GM21515 (cell line): ENCODE data around the gene HDGF.

Source experiments
- ATAC-seq: cut with Tn5 transposase; IDR thresholded peaks from one replicate; pipeline ENCODE4 v1.9.1; 2021; ENCODE audit not compliant: unreplicated experiment

Gene HDGF

GRCh38 chr1:156746728-156747631, 4.5 kb downstream of the HDGF start:
- no peak for ATAC-seq

GRCh38 chr1:156746406-156746727, 5.1 kb downstream of the HDGF start:
- no peak for ATAC-seq

GRCh38 chr1:156745881-156746280, 5.6 kb downstream of the HDGF start:
- no peak for ATAC-seq

- ATAC-seq: no peak
These were observed 6.6 kb downstream of the HDGF start for GRCh38 chr1:156744786-156745419.

- ATAC-seq: no peak
These were observed 7.1 kb downstream of the HDGF start for GRCh38 chr1:156744344-156744743.

DNA sequence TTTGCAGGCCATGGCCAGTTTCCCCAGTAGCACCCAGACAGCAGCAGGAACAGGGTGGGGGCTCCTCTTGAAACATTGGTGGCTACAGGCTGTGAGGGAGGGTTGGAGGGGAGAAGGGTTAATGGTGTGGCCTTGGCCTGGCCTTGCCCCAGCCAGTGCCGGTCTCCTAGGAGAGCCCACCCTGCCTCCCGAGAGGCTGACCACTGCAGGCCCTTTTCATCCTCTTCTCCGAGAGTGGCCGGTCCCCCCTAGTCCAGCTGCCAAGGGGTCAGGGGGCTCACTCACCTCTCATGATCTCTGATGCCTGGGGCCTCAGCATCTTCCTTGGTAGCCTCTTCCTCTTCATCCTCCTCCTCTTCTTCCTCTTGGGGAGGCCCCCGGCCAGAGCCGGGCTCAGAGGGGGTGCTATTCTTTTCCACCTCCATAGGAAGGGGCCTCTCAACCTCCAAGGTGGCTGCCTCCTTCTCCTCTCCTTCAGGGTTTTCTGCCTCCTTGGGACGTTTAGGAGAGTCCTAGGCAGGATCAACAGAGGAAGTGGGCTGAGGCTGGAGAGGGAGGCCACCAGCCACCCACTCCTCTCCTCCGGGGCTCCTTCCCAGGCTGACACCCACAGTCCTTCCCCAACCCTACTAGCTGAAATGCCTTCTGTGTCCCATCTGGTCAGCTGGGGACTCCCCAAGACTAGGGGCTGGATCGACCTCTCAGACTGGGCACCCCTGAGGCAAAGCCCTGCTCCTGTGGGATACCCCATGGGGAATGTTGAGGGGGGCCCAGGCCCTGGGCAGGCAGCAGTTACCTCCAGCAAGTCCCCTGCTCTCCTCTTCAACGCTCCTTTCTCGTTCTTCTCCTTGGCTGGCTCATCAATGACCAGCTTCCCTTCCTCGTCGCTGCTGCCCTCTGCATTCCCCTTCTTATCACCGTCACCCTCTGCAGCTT, 7.8 kb downstream of the HDGF start:
- no peak for ATAC-seq

DNA sequence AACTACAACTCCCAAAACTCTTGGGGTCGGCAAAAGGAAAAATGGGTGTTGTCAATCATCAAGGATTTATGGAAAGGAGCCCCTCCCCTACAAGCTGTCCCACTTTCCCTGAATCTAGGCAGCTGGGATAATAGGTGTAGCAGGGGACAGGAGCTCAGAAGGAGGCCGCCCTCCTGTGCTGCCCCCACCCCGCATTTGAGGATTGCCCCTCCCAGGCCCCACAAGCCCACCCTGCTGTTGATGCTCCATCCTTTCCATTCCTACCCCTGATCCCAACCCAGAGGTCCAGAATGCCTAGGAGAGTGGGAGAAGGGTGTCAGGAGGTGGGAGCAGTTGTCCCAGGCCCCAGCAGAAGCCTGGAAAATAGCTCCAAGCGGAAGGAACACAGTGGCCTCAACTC, 8.7 kb downstream of the HDGF start:
- no peak for ATAC-seq

GRCh38 chr1:156742017-156742416, 9.5 kb downstream of the HDGF start:
- ATAC-seq: no peak

- peak; percentile 1 for ATAC-seq
These were observed 9.9 kb downstream of the HDGF start for GRCh38 chr1:156741481-156741983.

GRCh38 chr1:156740741-156741480, 10.6 kb downstream of the HDGF start, which contains the start of gene MRPL24:
MRPL24 (minus strand) TSS chr1:156741088; CDS start chr1:156738704, 2,384 bp downstream.
- peak; percentile 68 for ATAC-seq

GRCh38 chr1:156740237-156740740, 11.2 kb downstream of the HDGF start:
- peak; percentile 2 for ATAC-seq

DNA sequence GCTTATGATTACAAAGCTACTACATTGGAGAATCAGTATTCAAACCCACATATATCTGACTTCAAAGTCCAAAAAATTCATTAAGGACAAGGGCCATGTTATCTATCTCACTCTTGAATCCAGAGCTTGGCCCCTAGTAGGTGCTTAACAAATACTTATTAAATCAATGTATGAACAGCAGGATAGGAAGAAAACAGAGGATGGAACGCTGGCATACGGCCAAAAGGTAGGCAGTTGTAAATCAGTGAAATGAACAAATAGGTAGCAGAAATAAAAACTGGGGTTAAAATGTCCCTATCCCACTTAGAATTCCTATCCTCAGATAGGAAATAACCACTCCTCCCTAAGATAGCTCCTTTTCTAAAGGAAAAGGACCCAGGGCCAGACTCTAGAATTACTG, 12.6 kb downstream of the HDGF start:
- ATAC-seq: no peak

- no peak for ATAC-seq
These were observed 13.1 kb downstream of the HDGF start for GRCh38 chr1:156738407-156738806.

- no peak for ATAC-seq
These were observed 17.4 kb downstream of the HDGF start for GRCh38 chr1:156733989-156734584.

- ATAC-seq: peak; percentile 83
These were observed 22.6 kb downstream of the HDGF start, which contains the start of gene ISG20L2 for GRCh38 chr1:156728599-156729462. ISG20L2 (minus strand) TSS chr1:156728766; CDS start chr1:156727652, 1,114 bp downstream.

- ATAC-seq: peak; percentile 46
These were observed 23.4 kb downstream of the HDGF start, which contains the start of gene METTL25B for GRCh38 chr1:156727926-156728598. METTL25B (plus strand) TSS chr1:156728469; CDS start chr1:156729105, 636 bp downstream.

DNA sequence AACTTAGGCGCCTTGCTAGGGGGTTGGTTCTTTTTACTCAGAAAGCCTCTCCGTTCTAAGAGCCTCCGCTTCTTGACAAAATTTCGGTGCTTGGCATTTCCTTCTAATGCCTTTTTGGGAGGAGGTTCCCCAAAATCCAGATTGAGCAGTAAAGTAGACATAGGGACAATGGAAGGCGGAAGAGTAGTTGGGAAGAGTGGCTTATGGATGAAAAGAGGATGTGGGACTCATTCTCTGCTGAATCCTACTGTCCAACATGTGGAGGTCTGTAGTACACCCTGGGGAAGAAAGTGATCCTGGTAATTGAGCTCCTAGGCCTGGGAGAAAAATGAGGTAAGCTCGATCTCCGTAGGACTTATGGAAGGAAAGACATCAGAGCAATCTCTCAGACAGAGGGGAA, 24.0 kb downstream of the HDGF start:
- ATAC-seq: no peak
